ENCODE data around the gene TLK2.

Gene TLK2

GRCh38 chr17:62655656-62656055, 177.0 kb downstream of the TLK2 start:
- DNase-seq (ENCODE audit: low read depth in 2 of 2), result no peak

- no peak for DNase-seq (ENCODE audit: low read depth in 2 of 2)
These were observed 177.8 kb downstream of the TLK2 start for GRCh38 chr17:62656446-62656845.

DNA sequence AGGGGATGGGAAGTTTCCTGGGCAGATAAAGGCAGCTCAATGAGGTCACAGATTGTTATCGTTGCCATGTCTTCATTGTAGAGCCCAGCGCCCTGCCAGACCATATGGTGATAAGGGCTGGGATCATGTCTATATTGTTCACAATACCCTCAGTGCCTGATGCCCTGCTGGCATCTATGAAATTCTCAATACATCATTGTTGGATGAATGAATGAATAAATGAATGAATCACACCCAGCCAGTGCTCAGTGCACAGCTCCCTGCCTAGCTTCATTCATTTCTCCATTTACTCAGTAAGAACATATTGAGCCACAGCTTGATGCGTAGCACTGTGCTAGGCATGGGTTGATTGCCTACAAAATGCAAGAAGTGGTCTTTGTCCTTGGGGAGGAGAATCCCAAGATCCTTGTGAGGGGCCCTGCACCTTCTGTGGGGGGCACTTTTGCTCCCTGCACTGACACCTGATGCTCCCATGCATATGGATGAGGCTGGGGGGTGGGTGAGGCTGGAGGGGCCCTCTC, 178.6 kb downstream of the TLK2 start:
- DNase-seq (ENCODE audit: low read depth in 2 of 2), result no peak

GRCh38 chr17:62657690-62658089, 179.1 kb downstream of the TLK2 start:
- DNase-seq (ENCODE audit: low read depth in 2 of 2), result no peak

DNA sequence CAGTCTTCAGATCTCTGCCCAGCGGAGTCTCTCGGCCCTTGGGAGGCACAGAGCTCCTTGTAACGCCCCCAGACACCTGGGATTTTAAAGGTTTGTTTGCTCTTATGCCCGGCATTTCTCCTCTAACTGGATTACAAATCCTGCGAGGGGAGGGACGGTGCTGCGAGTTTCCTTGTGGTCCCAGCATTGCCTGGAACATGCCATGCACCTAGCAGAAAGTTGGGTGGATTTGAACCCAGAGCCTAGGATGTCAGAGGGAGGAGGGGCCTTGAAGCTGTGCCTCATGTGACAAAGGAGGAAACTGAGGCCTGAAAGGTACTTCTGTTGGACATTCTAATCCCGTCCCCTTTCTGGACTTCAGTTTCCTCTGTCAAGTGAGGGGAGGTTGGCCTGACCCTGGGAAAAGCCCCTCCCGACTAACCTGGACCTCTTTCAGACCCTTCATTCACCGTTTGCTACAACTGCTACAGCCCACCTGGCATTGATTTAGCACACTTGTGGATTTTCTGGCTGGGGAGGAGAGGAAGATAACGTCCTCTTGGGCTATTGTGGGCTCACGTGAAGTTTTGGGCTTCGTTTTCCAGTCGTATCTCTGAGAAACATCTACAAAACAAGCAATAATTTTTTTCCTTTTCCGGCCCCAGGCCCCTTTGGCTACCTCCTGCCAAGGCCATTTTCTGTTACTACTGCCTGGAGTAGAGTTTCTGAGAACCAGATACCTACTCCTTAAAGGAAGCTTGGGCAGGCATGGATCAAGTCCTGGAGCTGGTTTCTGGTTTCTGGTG, 179.7 kb downstream of the TLK2 start:
- no peak for DNase-seq (ENCODE audit: low read depth in 2 of 2)

DNA sequence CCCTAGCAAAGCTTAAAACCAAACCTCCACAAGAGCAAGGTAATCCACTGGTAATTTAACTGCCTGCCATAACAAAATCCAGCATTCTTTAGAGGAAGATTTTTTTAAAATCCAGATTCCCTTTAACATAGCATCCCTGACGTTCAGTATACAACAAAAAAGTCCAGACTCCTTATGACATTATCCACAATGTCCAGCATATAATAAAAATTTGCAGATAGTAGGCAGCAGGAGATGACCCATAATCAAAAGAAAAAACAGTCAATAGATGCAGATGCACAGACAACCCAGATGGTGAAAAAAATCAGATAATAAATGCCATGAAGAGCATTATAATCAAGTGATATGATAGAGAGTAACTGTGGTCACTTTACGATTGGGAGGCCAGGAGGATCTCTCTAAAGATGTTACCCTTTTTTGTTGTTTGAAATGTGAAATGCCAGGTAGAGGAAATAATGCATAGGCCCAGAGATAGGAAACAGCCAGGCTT, 182.0 kb downstream of the TLK2 start:
- no peak for DNase-seq (ENCODE audit: low read depth in 2 of 2)

DNA sequence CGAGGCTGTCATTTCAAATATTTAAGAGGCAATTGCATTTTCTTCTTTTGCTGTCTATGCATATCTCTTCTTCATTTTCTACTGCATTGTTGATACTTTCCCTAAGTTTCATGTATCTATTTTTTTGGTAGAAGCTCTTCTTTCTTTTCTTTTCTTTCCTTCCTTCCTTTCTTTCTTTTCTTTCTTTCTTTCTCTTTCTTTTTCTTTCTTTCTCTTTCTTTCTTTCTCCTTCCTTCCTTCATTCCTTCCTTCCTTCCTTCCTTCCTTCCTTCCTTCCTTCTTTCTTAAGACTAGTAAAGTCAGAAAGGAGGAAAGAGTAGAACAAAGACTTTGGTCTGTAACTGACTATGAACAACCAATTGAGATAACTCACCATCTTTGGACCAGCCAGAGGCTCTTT, 182.7 kb downstream of the TLK2 start:
- DNase-seq (ENCODE audit: low read depth in 2 of 2), result no peak

- DNase-seq (ENCODE audit: low read depth in 2 of 2), result no peak
These were observed 184.2 kb downstream of the TLK2 start for GRCh38 chr17:62662855-62663254.

All from stimulated activated CD8-positive, alpha-beta memory T cell treated with anti-CD3 and anti-CD28 coated beads, Interleukin-2, amount 100 ng/mL, for 1 hour (primary cell).